ENCODE data around the gene TOLLIP.

DNA sequence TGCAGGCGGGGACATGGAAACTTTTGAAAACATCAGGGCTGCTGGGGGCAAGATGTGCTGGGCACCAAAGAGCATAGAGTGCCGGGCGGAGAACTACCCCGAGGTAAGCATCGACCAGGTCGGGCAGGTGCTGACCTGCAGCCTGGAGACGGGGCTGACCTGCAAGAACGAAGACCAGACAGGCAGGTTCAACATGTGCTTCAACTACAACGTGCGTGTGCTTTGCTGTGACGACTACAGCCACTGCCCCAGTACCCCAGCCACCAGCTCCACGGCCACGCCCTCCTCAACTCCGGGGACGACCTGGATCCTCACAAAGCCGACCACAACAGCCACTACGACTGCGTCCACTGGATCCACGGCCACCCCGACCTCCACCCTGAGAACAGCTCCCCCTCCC lies 67.1 kb downstream of the TOLLIP start:
- TF ChIP-seq, protein P1, sequence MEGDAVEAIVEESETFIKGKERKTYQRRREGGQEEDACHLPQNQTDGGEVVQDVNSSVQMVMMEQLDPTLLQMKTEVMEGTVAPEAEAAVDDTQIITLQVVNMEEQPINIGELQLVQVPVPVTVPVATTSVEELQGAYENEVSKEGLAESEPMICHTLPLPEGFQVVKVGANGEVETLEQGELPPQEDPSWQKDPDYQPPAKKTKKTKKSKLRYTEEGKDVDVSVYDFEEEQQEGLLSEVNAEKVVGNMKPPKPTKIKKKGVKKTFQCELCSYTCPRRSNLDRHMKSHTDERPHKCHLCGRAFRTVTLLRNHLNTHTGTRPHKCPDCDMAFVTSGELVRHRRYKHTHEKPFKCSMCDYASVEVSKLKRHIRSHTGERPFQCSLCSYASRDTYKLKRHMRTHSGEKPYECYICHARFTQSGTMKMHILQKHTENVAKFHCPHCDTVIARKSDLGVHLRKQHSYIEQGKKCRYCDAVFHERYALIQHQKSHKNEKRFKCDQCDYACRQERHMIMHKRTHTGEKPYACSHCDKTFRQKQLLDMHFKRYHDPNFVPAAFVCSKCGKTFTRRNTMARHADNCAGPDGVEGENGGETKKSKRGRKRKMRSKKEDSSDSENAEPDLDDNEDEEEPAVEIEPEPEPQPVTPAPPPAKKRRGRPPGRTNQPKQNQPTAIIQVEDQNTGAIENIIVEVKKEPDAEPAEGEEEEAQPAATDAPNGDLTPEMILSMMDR (IDR thresholded peaks at IDR 0.05; ENCODE audit: insufficient read depth, low read length) = no peak
- TF ChIP-seq, protein P2, sequence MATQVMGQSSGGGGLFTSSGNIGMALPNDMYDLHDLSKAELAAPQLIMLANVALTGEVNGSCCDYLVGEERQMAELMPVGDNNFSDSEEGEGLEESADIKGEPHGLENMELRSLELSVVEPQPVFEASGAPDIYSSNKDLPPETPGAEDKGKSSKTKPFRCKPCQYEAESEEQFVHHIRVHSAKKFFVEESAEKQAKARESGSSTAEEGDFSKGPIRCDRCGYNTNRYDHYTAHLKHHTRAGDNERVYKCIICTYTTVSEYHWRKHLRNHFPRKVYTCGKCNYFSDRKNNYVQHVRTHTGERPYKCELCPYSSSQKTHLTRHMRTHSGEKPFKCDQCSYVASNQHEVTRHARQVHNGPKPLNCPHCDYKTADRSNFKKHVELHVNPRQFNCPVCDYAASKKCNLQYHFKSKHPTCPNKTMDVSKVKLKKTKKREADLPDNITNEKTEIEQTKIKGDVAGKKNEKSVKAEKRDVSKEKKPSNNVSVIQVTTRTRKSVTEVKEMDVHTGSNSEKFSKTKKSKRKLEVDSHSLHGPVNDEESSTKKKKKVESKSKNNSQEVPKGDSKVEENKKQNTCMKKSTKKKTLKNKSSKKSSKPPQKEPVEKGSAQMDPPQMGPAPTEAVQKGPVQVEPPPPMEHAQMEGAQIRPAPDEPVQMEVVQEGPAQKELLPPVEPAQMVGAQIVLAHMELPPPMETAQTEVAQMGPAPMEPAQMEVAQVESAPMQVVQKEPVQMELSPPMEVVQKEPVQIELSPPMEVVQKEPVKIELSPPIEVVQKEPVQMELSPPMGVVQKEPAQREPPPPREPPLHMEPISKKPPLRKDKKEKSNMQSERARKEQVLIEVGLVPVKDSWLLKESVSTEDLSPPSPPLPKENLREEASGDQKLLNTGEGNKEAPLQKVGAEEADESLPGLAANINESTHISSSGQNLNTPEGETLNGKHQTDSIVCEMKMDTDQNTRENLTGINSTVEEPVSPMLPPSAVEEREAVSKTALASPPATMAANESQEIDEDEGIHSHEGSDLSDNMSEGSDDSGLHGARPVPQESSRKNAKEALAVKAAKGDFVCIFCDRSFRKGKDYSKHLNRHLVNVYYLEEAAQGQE (IDR thresholded peaks at IDR 0.05; ENCODE audit: insufficient replicate concordance, low read depth) = no peak
- no peak for TF ChIP-seq GABPA (IDR thresholded peaks at IDR 0.05; ENCODE audit: low read depth)
